ENCODE data around the gene SYT6. TPM values are rescaled to one million over a fixed set of nuclear protein-coding genes. Genes with fewer than 3 reads are reported as not detected.
"Not testable (repeated sequence)": the region's sequence is repeated elsewhere in the genome, so short reads cannot be mapped to it uniquely, and the experiment has no call there.

SYT6 gene
- polyA plus RNA-seq, 4 donors: 0.53 to 1.7 (median 1.2) TPM

DNA sequence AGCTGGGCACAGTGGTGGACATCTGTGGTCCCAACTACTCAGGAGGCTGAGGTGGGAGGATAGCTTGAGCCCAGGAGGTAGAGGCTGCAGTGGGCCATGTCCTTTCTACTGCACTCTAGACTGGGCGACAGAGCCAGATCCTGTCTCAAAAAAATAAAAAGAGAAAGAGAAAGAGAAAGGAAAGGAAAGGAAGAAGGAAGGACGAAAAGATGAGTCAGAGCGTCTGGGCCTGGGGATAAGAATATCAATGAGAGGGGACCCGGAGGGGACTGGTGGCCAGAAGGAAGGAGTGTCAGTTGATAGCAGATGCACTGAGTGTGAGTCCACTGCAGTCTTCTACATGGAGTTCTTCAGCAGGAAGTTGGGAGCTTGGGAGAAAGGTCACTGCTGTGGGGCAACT, 75.6 kb downstream of the SYT6 start:
- DNase-seq (ENCODE audit: low read depth in 4 of 4, low spot score in 3 of 4): no peak

DNA sequence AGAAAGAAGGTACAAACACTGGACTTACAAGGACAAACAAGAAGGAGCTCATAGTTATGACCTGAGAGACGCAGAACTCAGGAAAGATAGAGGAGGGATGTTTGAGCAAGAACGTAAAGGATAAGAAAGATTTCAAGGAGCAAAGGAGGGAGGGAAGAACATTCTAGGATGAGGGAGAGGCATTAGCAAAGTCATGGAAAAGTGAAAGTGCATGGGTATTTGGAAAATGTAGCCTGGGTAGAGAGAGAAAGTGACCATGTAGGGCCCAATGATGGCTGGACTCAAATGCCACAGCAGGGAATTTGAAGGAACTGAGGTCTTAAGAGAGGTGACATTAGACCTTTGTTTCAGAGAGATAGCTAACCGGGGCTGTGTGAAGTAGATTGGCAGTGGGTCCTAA, 76.5 kb downstream of the SYT6 start:
- DNase-seq (ENCODE audit: low read depth in 4 of 4, low spot score in 3 of 4): no peak

DNA sequence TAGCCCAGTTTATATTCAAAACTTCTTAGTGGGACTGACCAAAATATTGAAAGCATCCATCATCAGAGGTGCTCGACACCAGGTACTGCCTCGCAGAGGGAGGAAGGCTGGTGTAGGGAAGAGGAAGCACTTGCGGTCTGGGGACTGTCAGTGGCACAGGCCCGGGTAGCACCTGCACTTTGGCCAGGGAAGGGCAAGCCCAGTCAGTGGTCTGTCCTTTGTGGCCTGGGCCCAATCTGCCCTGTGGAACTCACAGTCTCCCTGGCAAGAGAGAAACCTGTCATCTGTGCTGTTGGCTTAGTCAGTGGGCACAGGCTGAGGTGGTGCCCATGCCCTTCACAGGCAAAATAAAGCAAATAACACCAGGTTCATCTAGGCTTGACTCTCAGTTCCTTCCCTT, 77.4 kb downstream of the SYT6 start:
- no peak for DNase-seq (ENCODE audit: low read depth in 4 of 4, low spot score in 3 of 4)

DNA sequence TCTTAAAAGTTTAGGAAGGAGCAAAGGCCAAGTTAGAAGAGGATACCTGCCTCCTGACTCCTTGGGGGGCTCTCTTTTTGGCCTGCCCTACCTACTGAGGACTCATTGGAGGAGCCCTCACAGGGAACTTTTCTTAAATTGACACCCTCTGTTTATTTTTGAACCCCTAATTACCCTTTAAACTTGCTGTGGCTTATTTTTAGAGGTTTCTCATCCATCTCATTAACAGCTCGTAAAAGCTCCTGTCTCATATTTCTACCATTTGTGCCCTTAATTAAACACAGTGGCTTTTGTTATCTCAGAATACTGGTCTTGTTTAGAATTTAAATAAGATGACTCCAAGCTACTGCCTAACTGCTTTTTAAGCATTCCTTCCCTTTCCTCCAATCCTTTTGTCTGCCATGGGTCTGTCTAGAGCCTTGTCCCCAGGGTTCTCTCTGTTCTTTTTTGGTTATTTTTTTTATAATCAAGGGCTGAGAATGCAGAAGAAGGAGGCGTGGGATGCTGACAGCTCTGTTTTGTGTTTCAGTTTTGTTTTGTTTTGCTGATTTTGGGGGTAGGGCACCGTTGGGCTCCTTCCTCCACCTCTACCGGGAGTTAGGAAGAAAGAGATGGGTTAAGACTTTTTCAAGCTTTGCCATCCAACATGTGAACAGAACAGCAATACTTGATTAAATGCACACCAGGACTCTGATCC, 78.0 kb downstream of the SYT6 start:
- DNase-seq (ENCODE audit: low read depth in 4 of 4, low spot score in 3 of 4): no peak

DNA sequence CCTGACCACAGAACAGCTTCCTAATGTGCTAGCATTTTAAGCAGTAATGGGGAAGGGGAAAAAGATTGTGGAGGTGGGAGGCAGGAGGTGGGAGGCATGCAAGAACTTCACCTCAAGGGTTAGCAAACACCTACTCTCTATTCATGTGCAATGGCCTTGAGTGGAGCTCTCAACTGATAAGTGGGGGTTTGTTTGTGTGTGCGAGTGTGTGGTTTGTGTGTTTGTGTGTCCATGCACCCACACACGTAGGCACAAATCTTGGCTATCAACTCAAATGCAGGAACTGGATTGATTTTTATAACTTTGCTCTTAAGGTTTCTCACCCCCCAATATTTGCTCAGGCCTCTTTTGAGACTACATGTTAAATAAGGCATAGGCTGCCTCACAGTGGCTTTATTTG, 78.6 kb downstream of the SYT6 start:
- no peak for DNase-seq (ENCODE audit: low read depth in 4 of 4, low spot score in 3 of 4)

DNA sequence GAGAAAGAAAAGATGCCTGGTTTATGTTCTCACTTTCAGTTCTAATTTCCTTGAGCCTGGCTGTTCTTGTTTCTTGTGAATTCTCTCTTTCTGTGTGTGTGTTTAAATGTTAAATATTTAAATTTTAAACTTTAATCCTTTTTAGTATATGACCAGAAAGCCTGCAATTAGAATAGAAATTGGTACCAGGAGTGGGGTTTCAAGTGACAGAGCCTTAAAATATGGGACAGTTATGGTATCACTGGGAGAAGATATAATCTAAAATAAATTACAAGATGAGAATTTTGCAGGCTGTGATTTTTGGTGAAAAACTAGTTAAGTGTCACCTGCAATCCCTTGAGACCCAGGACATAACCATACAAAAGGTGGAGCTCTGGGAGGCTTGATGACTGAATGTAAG, 81.4 kb downstream of the SYT6 start:
- DNase-seq (ENCODE audit: low read depth in 4 of 4, low spot score in 3 of 4): no peak

DNA sequence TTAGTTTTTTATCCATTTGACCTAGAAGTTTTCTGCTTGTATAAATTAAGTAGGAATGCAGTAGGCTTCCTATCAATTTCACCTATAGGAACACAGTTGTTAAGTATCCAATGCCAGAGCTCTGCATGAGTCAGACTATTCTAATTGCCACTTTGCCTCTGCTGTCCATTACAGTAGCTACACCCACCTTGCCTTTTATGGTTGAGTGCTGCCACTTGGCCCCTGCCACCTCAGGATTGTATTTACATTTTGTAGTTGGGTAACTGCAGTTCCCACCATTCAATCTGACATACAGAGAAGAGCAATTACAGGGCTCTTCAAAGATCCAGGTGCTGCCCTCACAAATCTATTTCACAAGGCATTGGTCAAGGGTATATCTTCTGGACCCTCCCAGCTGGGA, 83.9 kb downstream of the SYT6 start:
- not testable (repeated sequence) for DNase-seq (ENCODE audit: low read depth in 4 of 4, low spot score in 3 of 4)

DNA sequence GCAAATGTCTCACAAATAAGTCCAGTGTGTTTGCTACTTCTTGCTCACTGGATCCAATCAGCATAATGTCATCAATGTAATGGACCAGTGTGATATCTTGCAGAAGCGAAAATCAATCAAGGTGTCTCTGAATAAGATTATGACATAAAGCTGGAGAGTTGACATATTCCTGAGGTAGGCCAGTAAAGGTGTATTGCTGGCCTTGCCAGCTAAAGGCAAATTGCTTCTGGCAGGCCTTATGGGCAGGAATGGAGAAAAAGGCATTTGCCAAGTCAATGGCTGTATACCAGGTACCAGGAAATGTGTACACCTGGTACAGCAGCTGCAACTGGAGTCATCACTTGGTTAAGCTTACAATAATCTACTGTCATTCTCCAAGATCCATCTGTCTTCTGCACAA, 85.0 kb downstream of the SYT6 start:
- DNase-seq (ENCODE audit: low read depth in 4 of 4, low spot score in 3 of 4): not testable (repeated sequence)

DNA sequence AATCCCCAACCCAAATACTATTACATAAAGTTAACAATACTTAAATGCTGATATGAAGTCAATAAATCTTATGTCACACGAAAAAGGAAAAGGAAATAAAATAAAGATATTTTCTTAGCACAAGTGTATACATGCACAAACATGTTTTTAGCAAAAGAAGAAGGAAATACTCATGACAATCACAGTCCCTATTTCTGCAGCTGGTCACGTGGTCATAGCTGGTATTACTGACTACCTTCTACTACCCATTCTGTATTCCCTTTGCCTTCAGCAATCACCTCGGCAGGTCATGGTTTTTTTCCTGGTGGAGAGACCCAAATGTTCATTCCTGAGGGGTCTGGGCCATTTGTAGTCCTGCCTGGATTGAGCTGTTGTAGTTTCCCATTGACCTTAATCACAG, 88.0 kb downstream of the SYT6 start:
- not testable (repeated sequence) for DNase-seq (ENCODE audit: low read depth in 4 of 4, low spot score in 3 of 4)

DNA sequence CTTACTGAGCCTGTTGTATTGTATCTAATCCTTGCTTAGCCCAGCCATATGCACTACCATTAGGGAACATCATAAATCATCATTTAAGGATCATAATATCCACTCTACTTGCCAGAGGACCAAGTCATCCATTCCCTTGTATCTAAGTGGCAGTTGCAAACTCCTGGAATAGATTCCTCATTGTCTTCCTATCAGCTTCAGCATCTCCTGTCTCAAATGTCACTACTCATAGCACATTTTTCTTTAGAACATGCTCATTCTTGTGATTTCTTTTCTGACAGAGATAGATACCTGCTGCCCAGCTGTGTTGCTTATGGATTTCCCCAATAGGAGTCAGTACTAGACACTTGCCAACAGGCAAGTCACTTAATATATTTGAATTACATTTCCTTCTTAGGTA, 90.1 kb downstream of the SYT6 start:
- DNase-seq (ENCODE audit: low read depth in 4 of 4, low spot score in 3 of 4): no peak

DNA sequence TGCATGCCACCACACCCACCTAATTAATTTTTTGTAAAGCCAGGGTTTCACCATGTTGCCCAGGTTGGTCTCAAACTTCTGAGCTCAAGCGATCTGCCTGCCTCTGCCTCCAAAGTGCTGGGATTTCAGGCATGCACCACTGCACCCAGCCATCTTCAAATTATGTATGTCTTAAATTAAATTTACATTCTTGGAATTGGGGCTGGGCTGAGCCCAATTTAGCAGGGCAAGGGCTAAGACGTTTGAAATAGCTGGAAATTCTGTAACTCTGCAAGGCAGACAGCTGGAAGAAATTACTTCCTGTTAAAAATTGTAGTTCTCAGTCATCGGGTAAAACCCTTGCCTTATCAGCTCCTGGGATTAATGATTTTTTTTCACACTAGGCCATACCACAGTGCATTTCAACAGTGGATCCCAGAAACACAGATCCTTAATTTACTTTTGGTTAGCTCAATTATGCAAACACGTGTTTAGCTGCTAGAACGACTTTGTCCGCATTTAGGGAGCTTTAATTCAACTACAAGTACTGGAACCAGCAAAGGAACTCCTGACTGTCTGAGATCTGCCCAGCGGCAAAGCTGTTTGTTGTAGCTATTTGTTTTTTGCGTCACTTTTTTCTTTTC, 91.1 kb downstream of the SYT6 start:
- no peak for DNase-seq (ENCODE audit: low read depth in 4 of 4, low spot score in 3 of 4)

DNA sequence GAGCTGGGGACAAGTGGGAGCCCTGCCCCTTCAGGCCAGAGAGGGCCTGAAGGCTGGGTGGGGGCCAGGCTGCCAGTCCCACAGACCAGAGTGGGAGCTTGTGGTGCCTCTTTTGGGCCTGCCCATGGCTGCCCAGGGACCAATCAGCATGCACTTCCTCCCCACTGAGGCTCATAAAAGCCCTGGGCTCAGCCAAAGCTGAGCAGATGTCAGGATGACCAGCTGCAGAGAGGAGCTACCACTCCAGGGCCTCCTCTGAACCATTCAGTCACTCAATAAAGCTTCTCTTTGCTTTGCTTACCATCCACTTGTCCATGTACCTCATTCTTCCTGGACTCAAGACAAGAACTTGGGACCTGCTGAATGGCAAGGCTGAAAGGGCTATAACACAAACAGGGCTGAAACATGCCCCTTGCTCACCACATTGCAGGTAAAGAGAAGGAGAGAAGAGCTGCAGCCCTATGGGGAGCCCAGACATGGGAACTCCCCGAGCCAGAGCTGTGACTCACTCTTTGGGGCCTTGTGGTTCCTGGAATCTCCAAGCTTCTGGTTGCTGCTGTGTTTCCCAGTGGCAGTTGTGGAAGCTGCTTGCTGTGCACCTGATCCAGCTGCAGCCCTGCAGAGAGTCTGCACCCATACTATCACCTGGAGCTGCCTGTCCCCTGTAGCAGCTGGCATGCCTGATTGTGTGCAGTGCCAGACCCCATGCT, 92.4 kb downstream of the SYT6 start:
- no peak for DNase-seq (ENCODE audit: low read depth in 4 of 4, low spot score in 3 of 4)

DNA sequence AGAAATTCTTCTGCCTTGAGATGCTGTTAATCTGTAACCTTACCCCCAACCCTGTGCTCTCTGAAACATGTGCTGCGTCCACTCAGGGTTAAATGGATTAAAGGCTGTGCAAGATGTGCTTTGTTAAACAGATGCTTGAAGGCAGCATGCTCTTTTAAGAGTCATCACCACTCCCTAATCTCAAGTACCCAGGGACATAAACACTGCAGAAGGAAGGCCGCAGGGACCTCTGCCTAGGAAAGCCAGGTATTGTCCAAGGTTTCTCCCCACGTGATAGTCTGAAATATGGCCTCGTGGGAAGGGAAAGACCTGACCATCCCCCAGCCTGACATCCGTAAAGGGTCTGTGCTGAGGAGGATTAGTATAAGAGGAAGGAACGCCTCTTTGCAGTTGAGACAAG, 95.4 kb downstream of the SYT6 start:
- not testable (repeated sequence) for DNase-seq (ENCODE audit: low read depth in 4 of 4, low spot score in 3 of 4)

DNA sequence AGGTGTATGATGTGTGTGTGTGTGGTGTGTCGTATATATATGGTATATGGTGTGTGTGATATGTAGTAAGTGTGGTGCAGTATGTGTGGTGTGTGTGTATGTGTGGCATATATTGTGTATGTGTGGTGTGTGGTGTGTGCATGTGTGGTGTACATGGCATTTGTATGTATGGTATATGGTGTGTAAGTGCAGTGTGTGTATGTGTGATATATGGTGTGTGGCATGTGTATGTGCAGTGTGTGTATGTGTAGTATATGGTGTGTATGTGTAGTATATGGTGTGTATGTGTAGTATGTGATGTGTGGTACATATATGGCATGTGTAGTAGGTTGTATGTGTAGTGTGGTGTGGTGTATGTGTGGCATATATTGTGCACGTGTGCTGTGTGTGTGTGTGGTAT, 99.5 kb downstream of the SYT6 start:
- DNase-seq (ENCODE audit: low read depth in 4 of 4, low spot score in 3 of 4): no peak

DNA sequence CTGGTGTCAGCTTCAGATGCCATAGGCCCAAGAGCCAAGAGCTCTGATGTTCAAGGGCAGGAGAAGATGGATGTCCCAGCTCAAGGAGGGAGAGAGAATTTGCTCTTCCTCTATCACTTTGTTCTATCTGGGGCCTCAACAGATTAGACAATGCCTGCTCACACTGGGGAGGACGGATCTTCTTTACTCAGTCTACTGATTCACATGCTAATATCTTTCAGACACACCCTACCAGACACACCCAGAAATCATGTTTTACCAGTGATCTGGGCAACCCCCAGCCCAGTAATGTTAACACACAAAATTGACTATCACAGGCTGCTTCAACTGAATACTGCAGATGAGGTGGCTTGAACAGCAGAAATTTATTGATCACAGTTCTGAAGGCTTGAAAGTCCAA, 105.4 kb downstream of the SYT6 start:
- no peak for DNase-seq (ENCODE audit: low read depth in 4 of 4, low spot score in 3 of 4)

DNA sequence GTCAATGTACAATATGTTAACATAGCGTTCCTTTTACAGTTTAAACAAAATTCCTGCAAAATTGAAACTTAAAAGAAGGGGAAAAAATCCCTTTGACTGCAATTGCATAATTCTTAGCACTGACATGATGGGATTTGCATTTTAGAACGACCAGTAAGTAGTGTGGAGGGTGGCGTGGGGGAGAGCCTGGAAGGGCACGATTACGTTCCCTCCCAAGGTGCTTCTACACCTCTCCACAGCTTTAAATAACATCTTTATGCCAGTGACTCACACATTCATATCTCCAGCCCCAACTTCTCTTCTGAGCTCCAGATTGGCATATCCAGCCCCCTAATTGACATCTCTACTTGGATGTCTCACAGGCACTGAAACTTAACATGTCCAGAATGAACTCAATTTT, 110.1 kb downstream of the SYT6 start:
- DNase-seq (ENCODE audit: low read depth in 4 of 4, low spot score in 3 of 4): no peak

DNA sequence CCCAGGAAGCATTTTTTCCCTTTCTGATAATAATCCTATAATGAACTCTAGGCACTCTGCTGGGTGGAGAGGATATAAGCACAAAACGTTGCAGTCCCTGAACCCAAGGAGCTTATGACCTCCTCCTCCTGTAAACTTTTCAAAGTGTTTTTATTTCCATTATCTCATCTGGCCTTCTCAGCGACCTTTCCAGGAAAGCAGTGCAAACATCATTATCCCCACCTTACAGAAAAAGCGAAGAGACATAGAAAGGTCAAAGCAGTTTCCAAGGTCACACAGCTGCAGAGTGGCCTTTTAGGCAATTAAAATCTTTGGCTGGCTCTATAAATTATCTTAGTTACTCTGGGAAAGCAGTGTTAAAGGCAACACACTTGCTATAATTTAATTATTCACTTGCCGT, 110.6 kb downstream of the SYT6 start:
- no peak for DNase-seq (ENCODE audit: low read depth in 4 of 4, low spot score in 3 of 4)

DNA sequence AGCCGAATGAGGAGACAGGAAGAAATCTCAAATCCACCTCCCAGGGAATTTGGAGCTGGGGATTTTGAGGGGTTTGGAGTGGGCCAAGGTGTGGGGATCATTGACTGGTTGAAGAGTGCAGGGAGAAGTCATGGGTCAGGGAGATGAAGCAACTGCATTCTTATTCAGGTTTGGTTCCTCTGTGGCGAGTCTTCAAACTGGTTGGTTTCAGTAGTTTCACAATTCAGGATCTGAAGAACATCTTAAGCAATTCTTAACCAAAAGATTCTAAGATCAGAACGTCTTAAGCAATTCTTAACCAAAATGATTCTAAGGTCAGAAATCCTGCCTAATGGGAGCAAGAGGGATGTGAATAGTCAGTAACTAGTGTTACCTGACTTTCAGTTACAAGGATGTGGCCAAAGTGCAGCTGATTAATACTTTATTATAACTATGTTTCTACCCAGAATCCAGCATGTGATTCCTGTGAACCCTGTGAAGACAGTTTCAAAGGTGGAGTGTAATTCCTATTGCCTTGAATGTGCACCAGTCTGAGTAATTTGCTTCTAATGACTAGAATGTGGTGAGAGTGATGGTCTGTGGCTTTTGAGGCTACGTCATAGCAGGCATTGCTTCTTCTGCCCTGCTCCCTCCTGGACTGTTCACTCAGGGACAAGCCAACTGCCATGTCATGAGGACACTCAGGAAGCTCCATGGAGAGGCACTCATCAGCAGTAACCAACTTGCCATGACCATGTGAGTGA, 113.2 kb downstream of the SYT6 start:
- DNase-seq (ENCODE audit: low read depth in 4 of 4, low spot score in 3 of 4): no peak

All from left renal pelvis (tissue), 4 donors.